NCI-H1930 (cell line): Measurements from ENCODE around the gene BLZF1.
"Not testable (repeated sequence)": the region's sequence is repeated elsewhere in the genome, so short reads cannot be mapped to it uniquely, and the experiment has no call there.

Source experiments
- DNase-seq, 2 experiments: peaks; one replicate each; lab custom pipeline; 2025; lab: John Stamatoyannopoulos, UW

BLZF1 gene, protein sequence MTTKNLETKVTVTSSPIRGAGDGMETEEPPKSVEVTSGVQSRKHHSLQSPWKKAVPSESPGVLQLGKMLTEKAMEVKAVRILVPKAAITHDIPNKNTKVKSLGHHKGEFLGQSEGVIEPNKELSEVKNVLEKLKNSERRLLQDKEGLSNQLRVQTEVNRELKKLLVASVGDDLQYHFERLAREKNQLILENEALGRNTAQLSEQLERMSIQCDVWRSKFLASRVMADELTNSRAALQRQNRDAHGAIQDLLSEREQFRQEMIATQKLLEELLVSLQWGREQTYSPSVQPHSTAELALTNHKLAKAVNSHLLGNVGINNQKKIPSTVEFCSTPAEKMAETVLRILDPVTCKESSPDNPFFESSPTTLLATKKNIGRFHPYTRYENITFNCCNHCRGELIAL

DNA sequence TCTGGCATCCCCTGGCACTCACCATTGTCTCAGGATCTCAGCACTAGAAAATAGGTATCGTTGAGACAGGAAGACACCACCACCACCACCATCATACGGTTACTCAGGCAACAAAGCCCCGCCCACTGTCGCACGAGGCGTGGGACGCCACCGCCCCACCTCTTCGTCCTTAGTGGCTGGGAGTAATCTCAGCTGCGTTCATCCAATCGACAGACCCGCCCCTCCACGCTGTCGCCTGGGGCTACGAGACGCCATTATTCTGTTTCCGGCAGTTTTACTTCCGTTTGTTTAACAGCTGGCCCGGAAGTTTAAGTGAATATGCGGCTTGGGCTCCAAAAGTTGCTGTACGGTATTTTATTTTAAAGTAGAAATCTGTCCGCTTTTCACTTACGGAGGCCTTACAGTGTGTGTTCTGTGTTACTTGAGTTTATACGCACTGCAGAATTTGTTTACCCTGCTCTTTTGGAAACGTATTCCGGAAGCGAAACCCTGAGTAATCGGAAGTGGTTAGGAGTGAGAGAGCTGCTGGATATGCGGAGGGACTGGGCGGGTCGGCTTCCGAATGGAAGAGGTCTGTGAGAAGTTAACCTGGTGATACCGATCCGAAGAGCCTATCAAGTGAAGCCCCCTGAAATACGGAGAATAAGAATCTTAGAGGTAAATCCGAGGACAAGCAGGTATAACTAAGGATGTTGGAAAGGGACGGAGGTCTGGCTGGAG lies at the start of gene BLZF1, which contains the start of gene NME7:
TSS of gene BLZF1 (plus strand) at position 510 of the 720 bp plus-strand sequence. CDS start 1,328 bp downstream, outside the sequence.
TSS of gene NME7 (minus strand) at position 112 of the 720 bp plus-strand sequence. CDS start at position 25, 87 bp downstream.
- DNase-seq: peak; percentile 96

DNA sequence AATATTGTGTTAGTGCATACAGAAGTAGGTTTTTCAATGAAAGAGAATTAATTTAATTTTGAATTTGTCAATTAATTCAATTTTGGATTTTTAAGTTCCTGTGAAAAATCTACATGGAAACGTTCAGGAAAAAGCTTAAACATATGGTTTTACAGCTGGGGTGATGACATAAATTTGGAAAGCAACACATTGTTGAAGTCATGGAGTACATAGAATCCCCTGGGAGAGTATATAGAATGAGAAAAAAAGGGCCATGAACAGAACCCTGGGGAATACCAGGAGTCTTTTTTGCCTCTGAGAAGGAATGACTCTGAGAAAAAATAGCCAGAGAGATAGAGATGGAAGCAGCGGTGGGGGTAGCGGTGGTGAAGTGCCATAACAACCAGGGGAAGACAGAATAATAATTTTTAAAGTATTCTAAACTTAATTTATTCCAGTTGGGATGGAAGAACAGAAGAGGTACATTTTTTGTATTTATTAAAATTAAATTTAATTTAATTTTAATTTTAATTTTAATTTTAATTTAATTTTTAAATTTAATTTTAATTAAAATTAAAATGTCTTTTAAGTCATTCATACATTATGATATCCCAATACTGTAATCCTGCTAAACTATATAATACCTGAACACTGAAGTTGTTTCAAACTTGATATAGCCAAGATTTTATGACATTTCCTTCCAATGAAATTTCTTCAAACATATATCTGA lies 49.3 kb upstream of the BLZF1 start:
- no peak for DNase-seq

DNA sequence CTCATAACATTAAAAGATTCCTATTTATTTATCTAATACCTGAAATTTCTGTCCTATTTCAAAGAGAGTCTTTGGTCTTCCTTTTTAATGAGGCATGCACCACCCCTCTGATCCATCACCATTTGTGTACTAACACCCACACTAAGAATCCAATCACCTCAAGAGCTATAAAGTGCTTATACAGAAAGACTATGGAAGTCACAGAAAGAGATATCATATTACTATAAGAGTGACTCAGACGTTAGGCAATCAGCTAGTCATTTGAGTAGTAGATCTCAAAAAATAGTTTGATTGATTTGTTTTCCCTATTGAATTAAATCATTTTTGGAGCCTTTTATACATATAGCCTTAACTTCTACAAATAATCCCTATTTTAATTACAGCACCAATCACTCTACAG lies 46.5 kb upstream of the BLZF1 start:
- no peak for DNase-seq

DNA sequence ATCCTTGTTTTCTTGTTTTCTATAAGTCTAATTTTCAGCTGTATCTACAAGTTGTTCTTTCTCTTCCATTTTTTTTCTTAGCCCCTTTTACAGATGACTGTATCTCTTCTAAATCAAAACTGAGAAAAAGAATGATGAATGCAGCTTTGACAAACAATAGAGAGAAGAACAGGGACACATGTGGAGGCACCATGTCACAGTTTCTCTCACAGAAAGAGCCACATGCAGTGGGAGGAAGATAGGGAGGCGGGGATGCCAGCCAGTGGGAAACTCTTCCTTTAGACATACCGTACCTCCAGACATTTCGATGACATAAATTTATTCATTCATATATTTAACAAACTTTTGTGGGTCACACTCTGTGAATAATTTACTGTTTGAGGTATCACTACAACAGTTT lies 45.9 kb upstream of the BLZF1 start:
- no peak for DNase-seq

DNA sequence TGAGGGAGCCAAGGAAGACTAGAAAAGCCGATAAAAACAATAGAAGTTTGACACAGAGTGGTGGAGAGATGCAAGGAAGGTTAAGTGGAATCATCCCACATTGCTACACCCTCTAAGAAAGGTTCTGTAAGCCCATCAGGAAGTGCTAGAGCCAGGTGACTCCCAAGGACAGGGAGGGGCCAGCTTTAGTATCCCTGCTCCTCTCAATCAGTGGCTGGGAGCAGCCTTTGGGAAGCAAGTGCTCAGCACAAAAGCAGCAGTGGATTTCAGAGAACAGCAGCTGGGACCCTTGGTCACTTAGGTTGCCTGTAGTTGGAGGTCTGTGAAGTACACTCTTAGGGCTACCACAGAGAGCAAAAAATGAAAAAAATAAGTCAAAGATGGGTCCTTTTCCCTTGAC lies 42.9 kb upstream of the BLZF1 start:
- no peak for DNase-seq

DNA sequence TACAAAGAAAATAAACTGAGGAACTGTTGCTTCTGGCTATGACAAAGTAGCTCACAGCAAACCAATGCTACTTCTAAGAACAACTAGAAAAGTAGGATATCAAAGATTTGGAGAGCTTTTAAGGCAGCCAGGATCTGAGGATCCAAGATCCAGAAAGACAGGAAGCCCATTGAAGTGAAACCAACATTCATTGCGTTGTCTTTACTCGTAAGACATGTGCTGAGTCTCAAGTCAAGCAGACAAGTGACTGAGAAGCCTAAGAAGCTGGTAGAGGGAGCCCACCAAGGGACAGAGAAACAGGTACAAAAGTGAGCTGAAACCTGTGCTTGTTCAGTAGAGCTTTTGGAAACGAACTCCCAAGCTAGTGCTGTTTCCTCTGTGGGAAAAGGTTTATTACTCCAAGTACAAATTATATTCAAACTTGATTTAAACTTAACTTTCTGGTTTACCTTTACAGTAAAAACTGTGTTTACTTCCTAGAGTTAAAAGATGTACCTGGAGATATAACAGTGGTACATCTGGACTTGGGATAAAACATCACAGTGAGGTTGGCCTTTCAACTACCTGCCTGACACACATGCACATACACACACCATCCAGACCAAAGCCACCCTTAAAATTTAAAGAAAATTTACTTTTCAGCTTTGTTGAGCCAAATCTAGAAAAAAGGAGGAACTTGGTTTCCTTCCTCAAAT lies 41.6 kb upstream of the BLZF1 start:
- no peak for DNase-seq

DNA sequence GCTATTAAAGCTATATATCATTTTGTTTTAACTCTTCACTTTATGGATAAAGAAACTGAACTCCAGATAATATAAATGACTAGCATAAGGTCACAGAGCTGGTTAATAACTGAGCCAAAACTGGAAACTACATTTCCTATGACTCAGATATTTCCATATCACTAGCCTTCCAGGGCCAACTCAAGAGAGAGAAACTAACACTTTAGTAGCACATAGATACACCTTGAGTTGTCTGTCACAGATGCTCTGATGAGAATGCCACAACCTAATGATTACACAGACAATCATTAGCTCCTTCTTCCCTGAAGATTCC lies 41.1 kb upstream of the BLZF1 start:
- no peak for DNase-seq

DNA sequence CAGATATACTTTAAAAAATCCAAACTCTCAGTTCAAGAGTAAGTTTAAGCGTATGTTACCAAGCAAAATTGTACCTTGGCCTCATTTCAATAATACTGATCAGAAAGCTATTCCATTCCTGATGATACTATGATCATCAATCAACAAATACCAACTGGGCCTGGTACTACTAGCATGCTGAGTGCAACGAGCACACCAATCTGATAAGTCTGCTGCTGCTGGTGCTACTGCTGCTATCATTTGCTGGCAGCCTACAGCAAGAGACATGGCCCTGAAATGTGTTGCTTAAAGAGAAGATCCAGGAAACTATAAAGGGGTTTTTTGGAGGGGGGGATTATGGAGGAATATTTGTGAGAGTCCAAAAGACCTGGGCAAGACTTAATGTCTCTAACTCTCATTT lies 40.1 kb upstream of the BLZF1 start:
- DNase-seq: no peak

DNA sequence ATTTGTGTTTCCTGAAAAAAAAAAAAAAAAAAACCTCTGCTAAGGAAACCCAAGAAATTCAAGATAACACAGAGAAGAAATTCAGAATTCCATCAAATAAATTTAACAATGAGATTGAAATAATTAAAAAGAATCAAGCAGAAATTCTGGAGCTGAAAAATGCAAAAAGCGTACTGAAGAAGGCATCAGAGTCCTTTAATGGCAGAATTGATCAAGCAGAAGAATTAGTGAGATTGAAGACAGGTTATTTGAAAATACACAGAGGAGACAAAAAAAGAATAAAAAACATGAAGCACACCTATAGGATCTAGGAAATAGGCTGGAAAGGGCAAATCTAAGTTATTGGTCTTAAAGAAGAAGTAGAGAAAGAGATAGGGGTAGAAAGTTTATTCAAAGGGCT lies 38.6 kb upstream of the BLZF1 start:
- DNase-seq: no peak

DNA sequence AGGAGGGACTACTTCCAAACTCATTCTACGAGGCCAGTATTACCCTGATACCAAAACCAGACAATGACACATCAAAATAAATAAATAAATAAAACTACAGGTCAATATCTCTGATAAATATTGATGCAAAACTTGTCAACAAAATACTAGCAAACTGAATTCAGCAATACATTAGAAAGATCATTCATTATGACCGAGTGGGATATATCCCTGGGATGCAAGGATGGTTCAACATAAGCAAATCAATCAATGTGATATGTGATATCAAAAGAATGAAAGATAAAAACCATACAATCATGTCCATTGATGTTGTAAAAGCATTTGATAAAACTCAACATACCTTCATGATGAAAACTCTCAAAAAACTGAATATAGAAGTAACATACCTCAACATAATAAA lies 37.1 kb upstream of the BLZF1 start:
- DNase-seq: no peak

DNA sequence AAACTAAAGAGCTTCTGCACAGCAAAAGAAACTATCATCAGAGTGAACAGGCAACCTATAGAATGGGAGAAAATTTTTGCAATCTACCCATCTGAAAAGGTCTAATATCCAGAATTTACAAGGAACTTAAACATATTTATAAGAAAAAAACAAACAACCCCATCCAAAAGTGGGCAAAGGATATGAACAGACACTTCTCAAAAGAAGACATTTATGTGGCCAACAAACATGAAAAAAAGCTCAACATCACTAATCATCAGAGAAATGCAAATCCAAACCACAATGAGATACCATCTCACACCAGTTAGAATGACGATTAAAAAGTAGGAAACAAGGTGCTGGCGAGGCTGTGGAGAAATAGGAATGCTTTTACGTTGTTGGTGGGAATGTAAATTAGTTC lies 33.3 kb upstream of the BLZF1 start:
- DNase-seq: not testable (repeated sequence)

DNA sequence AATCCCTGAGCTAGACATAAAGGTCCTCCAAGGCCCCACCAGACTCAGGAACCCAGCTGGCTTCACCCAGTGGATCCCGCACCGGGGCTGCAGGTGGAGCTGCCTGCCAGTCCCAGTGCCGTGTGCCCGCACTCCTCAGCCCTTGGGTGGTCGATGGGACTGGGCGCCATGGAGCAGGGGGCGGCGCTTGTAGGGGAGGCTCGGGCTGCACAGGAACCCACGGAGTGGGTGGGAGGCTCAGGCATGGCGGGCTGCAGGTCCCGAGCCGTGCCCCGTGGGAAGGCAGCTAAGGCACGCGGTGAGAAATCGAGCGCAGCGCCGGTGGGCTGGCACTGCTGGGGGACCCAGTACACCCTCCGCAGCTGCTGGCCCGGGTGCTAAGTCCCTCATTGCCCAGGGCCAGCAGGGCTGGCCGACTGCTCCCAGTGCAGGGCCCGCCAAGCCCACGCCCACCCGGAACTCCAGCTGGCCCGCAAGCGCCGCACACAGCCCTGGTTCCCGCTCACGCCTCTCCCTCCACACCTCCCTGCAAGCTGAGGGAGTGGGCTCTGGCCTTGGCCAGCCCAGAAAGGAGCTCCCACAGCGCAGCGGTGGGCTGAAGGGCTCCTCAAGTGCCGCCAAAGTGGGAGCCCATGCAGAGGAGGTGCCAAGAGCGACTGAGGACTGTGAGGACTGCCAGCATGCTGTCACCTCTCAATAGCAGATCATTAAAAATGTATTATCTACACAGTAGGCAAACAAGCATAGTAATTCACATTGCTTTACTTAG lies 30.9 kb upstream of the BLZF1 start:
- DNase-seq: not testable (repeated sequence)

DNA sequence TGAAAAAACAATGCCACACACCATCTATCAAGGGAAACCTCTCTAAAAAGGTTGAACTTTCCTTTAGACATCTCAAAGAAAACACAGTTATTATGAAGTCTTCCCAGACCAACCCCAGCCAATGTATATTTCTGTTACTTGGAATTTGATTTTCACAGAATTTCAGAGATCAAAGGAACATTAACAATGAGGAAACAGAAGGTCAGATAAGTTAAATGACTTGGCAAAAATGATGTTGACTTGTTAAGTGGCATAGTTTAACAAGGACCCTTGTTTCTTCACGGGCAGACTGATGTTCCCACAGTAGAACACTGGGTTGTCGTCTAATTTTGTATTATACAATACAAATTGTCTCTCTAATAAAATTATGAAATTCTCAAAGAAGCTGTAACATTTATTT lies 29.4 kb upstream of the BLZF1 start:
- no peak for DNase-seq

DNA sequence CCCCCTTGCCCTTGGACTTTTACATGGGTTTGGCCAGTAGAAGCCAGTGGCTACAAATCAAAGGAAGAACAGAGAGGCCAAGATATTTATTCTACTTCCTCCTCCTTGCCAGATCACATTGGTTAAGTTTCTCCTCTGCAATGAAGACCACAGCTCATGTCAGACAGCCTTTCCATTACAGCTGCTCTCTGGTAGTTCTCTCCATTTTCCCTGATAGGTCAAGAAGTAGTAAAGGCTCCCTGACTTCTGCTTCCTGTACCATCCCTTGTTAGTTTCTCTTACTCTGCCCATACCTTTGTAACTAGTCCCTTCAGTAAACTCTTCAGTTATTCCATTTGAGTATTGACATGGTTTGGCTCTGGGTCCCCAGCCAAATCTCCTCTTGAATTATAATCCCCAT lies 28.2 kb upstream of the BLZF1 start:
- DNase-seq: no peak

DNA sequence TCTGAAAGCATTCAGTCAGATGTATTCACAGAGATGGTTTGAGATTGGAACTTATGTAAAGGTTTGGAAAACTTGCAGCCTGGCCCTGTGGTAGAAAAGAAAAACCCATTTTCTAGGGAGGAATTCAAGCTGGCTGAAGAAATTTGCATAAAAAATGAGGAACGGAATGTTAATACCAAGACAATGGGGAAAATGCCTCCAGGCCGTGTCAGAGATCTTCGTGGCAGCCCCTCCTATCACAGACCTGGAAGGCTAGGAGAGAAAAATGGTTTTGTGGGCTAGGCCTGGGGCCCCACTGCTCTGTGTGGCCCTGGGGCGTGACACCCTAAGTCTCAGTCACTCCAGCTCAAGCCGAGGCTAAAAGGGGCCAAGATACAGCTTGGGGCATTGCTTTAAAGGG lies 27.1 kb upstream of the BLZF1 start:
- no peak for DNase-seq

DNA sequence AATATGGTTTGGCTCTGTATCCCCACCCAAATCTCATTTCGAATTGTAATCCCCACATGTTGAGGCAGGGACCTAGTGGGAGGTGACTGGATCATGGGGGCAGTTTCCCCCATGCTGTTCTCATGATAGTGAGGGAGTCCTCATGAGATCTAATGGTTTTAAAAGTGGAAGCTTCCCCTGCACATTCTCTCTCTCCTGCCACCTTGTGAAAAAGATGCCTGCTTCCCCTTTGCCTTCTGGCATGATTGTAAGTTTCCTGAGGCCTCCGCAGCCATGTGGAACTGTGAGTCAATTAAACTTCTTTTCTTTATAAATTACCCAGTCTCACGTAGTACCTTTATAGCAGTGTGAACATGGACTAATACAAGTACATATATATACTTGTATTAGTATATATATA lies 25.9 kb upstream of the BLZF1 start:
- DNase-seq: not testable (repeated sequence)

DNA sequence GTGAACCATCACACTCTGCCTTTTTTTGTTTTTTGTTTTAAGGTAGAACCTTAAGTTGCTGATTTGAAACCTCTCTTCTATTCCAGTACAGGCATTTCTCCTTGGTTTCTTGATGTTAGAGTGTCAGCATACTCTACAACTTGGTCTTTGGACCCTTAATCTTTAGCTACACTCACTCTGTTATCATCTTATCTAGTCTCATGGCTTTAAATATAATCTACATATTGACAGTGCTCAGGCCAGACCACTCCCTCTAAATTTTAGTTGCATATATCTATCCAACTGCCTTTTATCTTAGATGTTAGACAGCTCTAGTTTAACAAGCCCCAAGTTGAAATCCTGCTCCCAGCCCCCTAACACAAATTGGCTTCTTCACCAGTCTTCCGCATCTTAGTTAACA lies 22.5 kb upstream of the BLZF1 start:
- DNase-seq: no peak

DNA sequence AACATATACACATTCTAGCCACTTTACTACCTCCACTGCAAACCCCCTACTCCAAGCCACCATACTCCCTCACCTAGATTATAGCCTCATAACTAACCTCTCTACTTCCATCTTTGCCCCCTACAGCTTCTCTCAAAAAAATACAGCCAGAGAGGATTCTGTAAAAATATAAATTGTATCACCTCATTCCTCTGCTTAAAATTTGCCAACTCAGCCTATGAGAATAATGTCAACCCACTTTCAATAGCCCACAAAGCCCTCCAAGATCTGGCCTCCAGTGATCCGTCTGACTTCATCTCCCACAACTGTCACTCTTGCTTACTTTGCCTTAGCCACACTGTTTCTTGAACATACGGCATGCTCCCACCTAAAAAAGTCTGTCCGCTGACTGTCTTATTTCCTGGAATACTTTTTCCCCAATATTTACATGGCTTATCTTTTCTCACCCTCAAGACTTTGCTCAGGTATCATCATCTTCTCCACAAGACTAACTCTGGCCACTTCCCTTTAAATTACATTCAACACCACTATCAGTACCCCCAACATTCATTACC lies 21.9 kb upstream of the BLZF1 start:
- no peak for DNase-seq

DNA sequence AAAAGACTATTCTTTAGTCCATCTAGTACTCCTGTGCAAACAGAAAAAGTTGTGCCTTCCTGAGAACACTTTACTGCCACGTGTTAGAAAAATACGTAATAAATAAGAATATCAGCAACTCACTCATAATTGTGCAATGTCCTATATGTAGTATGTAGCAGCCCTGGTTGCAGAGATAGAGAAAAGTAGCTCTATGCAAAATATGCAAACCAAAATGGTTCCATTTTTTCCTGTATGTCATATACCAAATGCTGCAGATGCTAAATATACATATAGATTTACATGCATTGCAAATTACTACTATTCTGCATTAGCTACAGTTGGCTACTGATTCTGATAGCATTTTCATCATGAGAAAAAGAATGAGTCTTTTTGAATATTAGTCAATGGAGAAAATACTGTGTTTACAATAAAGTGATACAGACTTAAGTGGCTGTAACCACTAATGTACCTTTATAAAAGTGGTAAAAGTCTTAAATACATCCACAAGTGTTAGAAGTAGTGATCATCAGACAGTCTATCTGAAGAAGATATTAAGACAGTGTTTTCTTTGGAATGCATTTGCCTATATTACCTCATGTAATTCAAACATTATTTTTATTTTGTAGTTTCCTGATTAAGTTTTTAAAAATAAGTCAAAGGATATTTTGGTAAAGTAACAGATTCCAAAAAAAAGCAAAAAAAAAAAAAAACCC lies 20.2 kb upstream of the BLZF1 start:
- no peak for DNase-seq

DNA sequence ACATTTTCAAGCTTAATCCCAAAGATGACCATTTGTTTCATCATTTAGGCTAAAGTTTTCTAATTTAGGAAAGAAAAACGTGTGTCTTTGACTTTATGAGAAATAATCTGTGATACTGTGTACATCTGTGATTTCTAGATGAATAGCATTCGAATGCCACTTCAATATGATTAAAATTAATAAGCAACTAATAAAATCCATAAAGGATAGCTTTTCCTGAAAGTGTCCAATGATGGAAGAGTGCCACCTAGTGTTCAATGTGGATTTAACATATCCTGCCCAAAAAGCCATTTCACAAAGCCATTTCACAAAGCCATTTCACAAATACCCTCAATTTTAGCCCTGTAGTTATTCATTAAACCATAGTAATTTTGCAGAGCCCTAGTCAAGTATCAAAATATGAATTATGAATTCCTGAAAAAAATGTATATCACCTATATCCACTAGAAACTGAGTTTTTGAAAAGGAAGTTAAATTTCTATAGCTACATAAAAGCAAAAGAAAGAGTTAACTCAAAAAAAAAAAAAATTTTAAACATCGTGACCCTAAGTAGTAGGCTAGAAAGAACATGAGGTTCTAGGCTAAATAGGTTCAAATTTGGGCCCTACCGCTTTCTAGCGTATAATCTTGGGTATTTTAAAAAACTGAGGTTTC lies 19.5 kb upstream of the BLZF1 start:
- DNase-seq: peak; percentile 13 to 58
